ENCODE results near the gene POLD1. TPM values are rescaled to one million over a fixed set of nuclear protein-coding genes. Genes with fewer than 3 reads are reported as not detected.

Gene POLD1
- total and polyA plus RNA-seq, 7 experiments from 2014 or later: 26.0 to 110 (median 40.8) TPM

DNA sequence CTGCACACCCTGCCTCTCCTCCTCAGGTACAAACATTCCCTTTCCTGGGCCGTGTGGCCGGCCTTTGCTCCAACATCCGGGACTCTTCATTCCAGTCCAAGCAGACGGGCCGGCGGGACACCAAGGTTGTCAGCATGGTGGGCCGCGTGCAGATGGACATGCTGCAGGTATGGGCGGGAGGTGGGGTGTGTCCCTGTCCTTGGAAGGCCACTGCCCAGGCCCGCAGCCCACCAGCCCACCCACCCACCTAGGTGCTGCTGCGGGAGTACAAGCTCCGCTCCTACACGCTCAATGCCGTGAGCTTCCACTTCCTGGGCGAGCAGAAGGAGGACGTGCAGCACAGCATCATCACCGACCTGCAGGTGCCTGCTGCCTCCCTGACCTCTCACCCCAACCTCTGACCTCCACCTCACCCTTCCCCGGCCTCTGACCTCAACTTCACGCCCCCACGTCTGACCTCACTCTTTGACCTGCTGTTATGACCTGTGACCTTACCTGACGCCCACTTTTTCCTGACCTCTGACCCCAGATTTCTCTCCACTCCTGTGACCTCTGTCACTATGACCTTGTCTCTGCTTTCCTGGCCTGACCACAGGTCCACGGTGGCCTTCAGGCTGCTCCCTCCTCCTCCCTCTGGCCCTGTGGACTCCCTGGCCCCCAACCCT lies 22.1 kb downstream of the POLD1 start:
- Mint-ChIP-seq H3K27me3 (no peaks in the 10 kb centered on the region), H3K9me3 (no peaks in the 10 kb centered on the region), H3K36me3 (peaks cover 0 to 24% (median 0%) of the 10 kb centered on the region in 5 donors), H3K27ac (peak overlapping the region in 1 of 9 donors; percentile 90), H3K4me1 (peaks cover 0 to 1% (median 0%) of the 10 kb centered on the region in 7 donors), H3K4me3 (no peak overlapping the region)
- Histone ChIP-seq H3K27me3 (ENCODE audit: control insufficient read depth in 2 of 2, insufficient read depth in 2 of 2, low read length in 2 of 2) (no peaks in the 10 kb centered on the region), H3K36me3 (ENCODE audit: control insufficient read depth in 2 of 3, insufficient read depth in 3 of 3, low read length in 3 of 3) (peaks cover 0 to 71% (median 6%) of the 10 kb centered on the region in 3 experiments), H3K27ac (ENCODE audit: low read depth, low read length) (no peak overlapping the region), H3K4me1 (ENCODE audit: control insufficient read depth in 2 of 2, insufficient read depth in 2 of 2, low read length in 2 of 2) (no peaks in the 10 kb centered on the region), H3K9me3 (ENCODE audit: control insufficient read depth in 2 of 3, low read length in 3 of 3) (no peaks in the 10 kb centered on the region), H3K4me3 (ENCODE audit: low read length) (no peak overlapping the region)
- POLR2A ChIA-PET: no interaction called here
- CTCF ChIA-PET: no interaction called here
- intact Hi-C loops (cut with micrococcal nuclease): no loop called here
- no peak for DNase-seq
- ATAC-seq: no peak

DNA sequence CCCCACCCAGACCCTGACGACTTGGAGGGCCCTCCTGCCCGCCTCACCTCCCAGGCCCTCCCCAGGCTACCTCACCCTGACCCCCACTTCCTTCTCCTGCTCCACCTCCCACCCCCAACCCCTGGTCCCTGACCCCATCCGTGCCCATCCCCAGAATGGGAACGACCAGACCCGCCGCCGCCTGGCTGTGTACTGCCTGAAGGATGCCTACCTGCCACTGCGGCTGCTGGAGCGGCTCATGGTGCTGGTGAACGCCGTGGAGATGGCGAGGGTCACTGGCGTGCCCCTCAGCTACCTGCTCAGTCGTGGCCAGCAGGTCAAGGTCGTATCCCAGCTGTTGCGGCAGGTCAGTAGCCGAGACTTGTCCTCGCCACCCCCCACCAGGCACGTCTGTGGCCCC lies 22.7 kb downstream of the POLD1 start:
- no peak for DNase-seq
- intact Hi-C loops (cut with micrococcal nuclease): no loop called here
- Mint-ChIP-seq H3K9me3 (no peaks in the 10 kb centered on the region), H3K27me3 (no peaks in the 10 kb centered on the region), H3K4me1 (no peaks in the 10 kb centered on the region), H3K4me3 (no peak overlapping the region), H3K36me3 (peaks cover 0 to 27% (median 0%) of the 10 kb centered on the region in 5 donors), H3K27ac (no peak overlapping the region)
- ATAC-seq: no peak
- POLR2A ChIA-PET: no interaction called here
- Histone ChIP-seq H3K36me3 (ENCODE audit: control insufficient read depth in 2 of 3, insufficient read depth in 3 of 3, low read length in 3 of 3) (peaks cover 0 to 66% (median 6%) of the 10 kb centered on the region in 3 experiments), H3K27ac (ENCODE audit: low read depth, low read length) (no peak overlapping the region), H3K9me3 (ENCODE audit: control insufficient read depth in 2 of 3, low read length in 3 of 3) (no peaks in the 10 kb centered on the region), H3K4me1 (ENCODE audit: control insufficient read depth in 2 of 2, insufficient read depth in 2 of 2, low read length in 2 of 2) (no peaks in the 10 kb centered on the region), H3K4me3 (ENCODE audit: low read length) (no peak overlapping the region), H3K27me3 (ENCODE audit: control insufficient read depth in 2 of 2, insufficient read depth in 2 of 2, low read length in 2 of 2) (no peaks in the 10 kb centered on the region)
- CTCF ChIA-PET: no interaction called here

DNA sequence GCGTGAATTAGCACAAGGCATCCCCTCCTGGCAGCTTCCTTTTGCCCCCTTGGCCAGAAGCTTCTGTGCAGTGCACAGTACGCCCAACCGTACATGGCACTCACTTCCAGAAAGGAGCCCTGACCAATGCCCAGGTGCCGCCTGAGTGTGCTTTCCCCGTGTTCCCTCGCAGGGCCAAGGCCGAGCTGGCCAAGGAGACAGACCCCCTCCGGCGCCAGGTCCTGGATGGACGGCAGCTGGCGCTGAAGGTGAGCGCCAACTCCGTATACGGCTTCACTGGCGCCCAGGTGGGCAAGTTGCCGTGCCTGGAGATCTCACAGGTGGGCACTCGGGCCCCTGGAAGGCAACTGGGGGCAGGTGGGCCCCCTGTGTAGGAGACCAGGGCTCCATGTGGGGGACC lies 25.2 kb downstream of the POLD1 start:
- ChIA-PET CTCF (no interaction called here), POLR2A (no interaction called here)
- H3K27ac Mint-ChIP-seq: no peak overlapping the region
- no peak overlapping the region for H3K4me3 Mint-ChIP-seq
- no peak for ATAC-seq
- Histone ChIP-seq H3K4me3 (ENCODE audit: low read length) (no peak overlapping the region), H3K27me3 (ENCODE audit: control insufficient read depth in 2 of 2, insufficient read depth in 2 of 2, low read length in 2 of 2) (no peaks in the 10 kb centered on the region), H3K27ac (ENCODE audit: low read depth, low read length) (no peak overlapping the region), H3K9me3 (ENCODE audit: control insufficient read depth in 2 of 3, low read length in 3 of 3) (no peaks in the 10 kb centered on the region), H3K4me1 (ENCODE audit: control insufficient read depth in 2 of 2, insufficient read depth in 2 of 2, low read length in 2 of 2) (no peaks in the 10 kb centered on the region), H3K36me3 (ENCODE audit: control insufficient read depth in 2 of 3, insufficient read depth in 3 of 3, low read length in 3 of 3) (peaks cover 0 to 45% (median 6%) of the 10 kb centered on the region in 3 experiments)
- peaks cover 0 to 18% (median 3%) of the 10 kb centered on the region in 5 donors for H3K36me3 Mint-ChIP-seq
- no peaks in the 10 kb centered on the region for H3K4me1 Mint-ChIP-seq
- intact Hi-C loops (cut with micrococcal nuclease): no loop called here
- no peak for DNase-seq
- no peaks in the 10 kb centered on the region for H3K9me3 Mint-ChIP-seq
- H3K27me3 Mint-ChIP-seq: no peaks in the 10 kb centered on the region

DNA sequence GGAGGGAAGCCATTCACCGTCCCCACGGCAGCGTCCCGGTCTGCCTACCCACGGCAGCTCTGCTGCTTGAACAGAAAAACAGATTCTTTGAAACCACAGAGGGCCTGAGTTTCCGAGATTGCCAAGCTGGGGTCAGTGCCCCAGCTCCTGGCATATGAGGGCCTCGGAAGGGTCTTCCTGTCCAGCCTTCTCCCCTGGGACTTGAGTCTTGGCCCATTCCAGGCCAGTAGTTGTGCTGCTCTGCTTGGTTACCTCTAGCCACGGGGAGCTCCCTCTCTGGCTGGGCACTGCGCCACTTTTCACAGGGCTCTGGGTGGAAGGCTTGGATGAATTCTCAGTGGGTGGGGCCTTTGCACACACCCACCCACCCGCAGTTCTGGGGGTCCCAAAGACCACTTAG lies 26.0 kb downstream of the POLD1 start:
- H3K27ac Mint-ChIP-seq: no peak overlapping the region
- H3K9me3 Mint-ChIP-seq: no peaks in the 10 kb centered on the region
- no peaks in the 10 kb centered on the region for H3K4me1 Mint-ChIP-seq
- Histone ChIP-seq H3K4me1 (ENCODE audit: control insufficient read depth in 2 of 2, insufficient read depth in 2 of 2, low read length in 2 of 2) (no peaks in the 10 kb centered on the region), H3K36me3 (ENCODE audit: control insufficient read depth in 2 of 3, insufficient read depth in 3 of 3, low read length in 3 of 3) (peaks cover 0 to 44% (median 6%) of the 10 kb centered on the region in 3 experiments), H3K27ac (ENCODE audit: low read depth, low read length) (no peak overlapping the region), H3K27me3 (ENCODE audit: control insufficient read depth in 2 of 2, insufficient read depth in 2 of 2, low read length in 2 of 2) (no peaks in the 10 kb centered on the region), H3K9me3 (ENCODE audit: control insufficient read depth in 2 of 3, low read length in 3 of 3) (no peaks in the 10 kb centered on the region), H3K4me3 (ENCODE audit: low read length) (no peak overlapping the region)
- H3K36me3 Mint-ChIP-seq: peaks cover 0 to 18% (median 3%) of the 10 kb centered on the region in 5 donors
- intact Hi-C loops (cut with micrococcal nuclease): loop anchor here in 1 of 2 donors (5.0 kb wide), 1 partner anchor 52 kb away; no protein-coding TSS in a partner anchor
- ATAC-seq: no peak
- POLR2A ChIA-PET: no interaction called here
- DNase-seq: no peak
- H3K27me3 Mint-ChIP-seq: no peaks in the 10 kb centered on the region
- CTCF ChIA-PET: interaction anchor here (0.6 kb wide), 1 partner anchor 52 kb away, joined by 3 read pairs; no protein-coding TSS in a partner anchor
- no peak overlapping the region for H3K4me3 Mint-ChIP-seq

GRCh38 chr19:50412419-50412818 lies 28.3 kb downstream of the POLD1 start:
- intact Hi-C loops (cut with micrococcal nuclease): loop anchor here in 1 of 2 donors (5.0 kb wide), 1 partner anchor 50 kb away; no protein-coding TSS in a partner anchor
- CTCF ChIA-PET: interaction anchor here (0.6 to 1.0 kb wide), 3 partner anchors 43 to 845 kb away, joined by 3 read pairs; no protein-coding TSS in a partner anchor
- no peaks in the 10 kb centered on the region for H3K9me3 ChIP-seq (ENCODE audit: control insufficient read depth in 2 of 3, low read length in 3 of 3)
- H3K4me3 ChIP-seq (ENCODE audit: low read length): no peak overlapping the region
- H3K27ac Mint-ChIP-seq: peak overlapping the region in 3 of 9 donors; percentile 25 to 47 (median 33)
- no peaks in the 10 kb centered on the region for H3K4me1 ChIP-seq (ENCODE audit: control insufficient read depth in 2 of 2, insufficient read depth in 2 of 2, low read length in 2 of 2)
- peaks cover 0 to 24% (median 0%) of the 10 kb centered on the region in 3 experiments for H3K36me3 ChIP-seq (ENCODE audit: control insufficient read depth in 2 of 3, insufficient read depth in 3 of 3, low read length in 3 of 3)
- ATAC-seq: no peak
- H3K27me3 Mint-ChIP-seq: no peaks in the 10 kb centered on the region
- H3K27ac ChIP-seq (ENCODE audit: low read depth, low read length): no peak overlapping the region
- no peaks in the 10 kb centered on the region for H3K9me3 Mint-ChIP-seq
- no peaks in the 10 kb centered on the region for H3K27me3 ChIP-seq (ENCODE audit: control insufficient read depth in 2 of 2, insufficient read depth in 2 of 2, low read length in 2 of 2)
- POLR2A ChIA-PET: interaction anchor here (0.6 to 2.7 kb wide), 2 partner anchors 55 to 65 kb away, joined by 3 to 13 read pairs; no protein-coding TSS in a partner anchor
- peaks cover 0 to 3% (median 0%) of the 10 kb centered on the region in 7 donors for H3K4me1 Mint-ChIP-seq
- no peak overlapping the region for H3K4me3 Mint-ChIP-seq
- no peak for DNase-seq
- peaks cover 0 to 9% (median 1%) of the 10 kb centered on the region in 5 donors for H3K36me3 Mint-ChIP-seq

DNA sequence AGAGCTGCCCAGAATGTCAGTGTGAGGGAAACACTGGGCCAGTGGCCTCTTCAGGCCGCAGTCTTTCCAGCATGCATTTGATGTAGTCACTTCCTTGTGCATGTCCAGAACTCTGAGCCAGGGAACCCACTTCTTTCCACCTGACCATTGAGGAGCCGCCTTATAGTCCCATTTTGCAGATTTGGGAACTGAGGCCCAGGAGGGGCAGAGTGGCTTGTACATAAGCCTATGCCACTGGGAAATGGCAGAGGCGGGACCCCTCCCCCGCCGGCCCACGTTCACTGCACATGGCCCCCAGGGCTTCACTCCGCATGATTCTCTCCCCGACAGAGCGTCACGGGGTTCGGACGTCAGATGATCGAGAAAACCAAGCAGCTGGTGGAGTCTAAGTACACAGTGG lies 28.9 kb downstream of the POLD1 start:
- CTCF ChIA-PET: no interaction called here
- POLR2A ChIA-PET: interaction anchor here (2.7 kb wide), 1 partner anchor 56 kb away, joined by 13 read pairs; no protein-coding TSS in a partner anchor
- intact Hi-C loops (cut with micrococcal nuclease): loop anchor here in 1 of 2 donors (5.0 kb wide), 1 partner anchor 49 kb away; no protein-coding TSS in a partner anchor

More for the DNA sequence above, 28.9 kb downstream of the POLD1 start:
- H3K4me3 Mint-ChIP-seq: no peak overlapping the region
- H3K27ac ChIP-seq (ENCODE audit: low read depth, low read length): no peak overlapping the region
- H3K27ac Mint-ChIP-seq: no peak overlapping the region
- peaks cover 0 to 9% (median 1%) of the 10 kb centered on the region in 5 donors for H3K36me3 Mint-ChIP-seq
- H3K9me3 ChIP-seq (ENCODE audit: control insufficient read depth in 2 of 3, low read length in 3 of 3): no peaks in the 10 kb centered on the region
- ATAC-seq (no peak), DNase-seq (no peak)
- H3K4me3 ChIP-seq (ENCODE audit: low read length): no peak overlapping the region
- H3K4me1 ChIP-seq (ENCODE audit: control insufficient read depth in 2 of 2, insufficient read depth in 2 of 2, low read length in 2 of 2): no peaks in the 10 kb centered on the region
- H3K27me3 Mint-ChIP-seq: no peaks in the 10 kb centered on the region
- no peaks in the 10 kb centered on the region for H3K27me3 ChIP-seq (ENCODE audit: control insufficient read depth in 2 of 2, insufficient read depth in 2 of 2, low read length in 2 of 2)
- H3K4me1 Mint-ChIP-seq: peaks cover 0 to 3% (median 0%) of the 10 kb centered on the region in 7 donors
- no peaks in the 10 kb centered on the region for H3K9me3 Mint-ChIP-seq
- peaks cover 0 to 24% (median 0%) of the 10 kb centered on the region in 3 experiments for H3K36me3 ChIP-seq (ENCODE audit: control insufficient read depth in 2 of 3, insufficient read depth in 3 of 3, low read length in 3 of 3)

Measured in naive thymus-derived CD4-positive, alpha-beta T cell (primary cell).